Neuronal stem cell (in vitro differentiated cells): ENCODE data around the gene DENND1B.

Source experiments
- DNase-seq: peaks from one replicate; pipeline ENCODE4 v3.0.0-alpha.2; 2013; ENCODE audit warnings: low spot score
- H2AFZ ChIP-seq: one replicate; pipeline ENCODE4 v1.6.1; 2013; ENCODE audit warnings: mild to moderate bottlenecking, low read length, inconsistent platforms
- H2AK5ac ChIP-seq: 2 replicates; pipeline ENCODE4 v1.6.1; 2013; ENCODE audit warnings: low read depth, mild to moderate bottlenecking, inconsistent platforms, low read length, moderate library complexity, mixed read lengths
- H2BK120ac ChIP-seq: 2 replicates; pipeline ENCODE4 v1.6.1; 2013; ENCODE audit warnings: low read depth, mild to moderate bottlenecking, inconsistent platforms, low read length, moderate library complexity, mixed read lengths
- H2BK12ac ChIP-seq: one replicate; pipeline ENCODE4 v1.6.1; 2013; ENCODE audit warnings: low read length, inconsistent platforms
- H2BK15ac ChIP-seq: 2 replicates; pipeline ENCODE4 v1.6.1; 2013; ENCODE audit warnings: mild to moderate bottlenecking, low read length, inconsistent platforms, mixed read lengths
- H2BK5ac ChIP-seq: one replicate; pipeline ENCODE4 v1.6.1; 2013; ENCODE audit warnings: inconsistent platforms, mild to moderate bottlenecking, low read length, moderate library complexity
- H3K14ac ChIP-seq: one replicate; pipeline ENCODE4 v1.6.1; 2013; ENCODE audit warnings: low read length, inconsistent platforms
- H3K18ac ChIP-seq: 2 replicates; pipeline ENCODE4 v1.6.1; 2013; ENCODE audit warnings: low read length, inconsistent platforms
- H3K23ac ChIP-seq: 2 replicates; pipeline ENCODE4 v1.6.1; 2013; ENCODE audit warnings: low read depth, mild to moderate bottlenecking, mixed read lengths, low read length, inconsistent platforms; ENCODE audit not compliant: poor library complexity
- H3K27ac ChIP-seq: replicated peaks from 3 replicates; pipeline ENCODE4 v1.5.1; 2013; ENCODE audit warnings: low read length, inconsistent platforms
- H3K27me3 ChIP-seq, 3 experiments: 2 replicates each; pipeline ENCODE4 v1.6.1; 2013; ENCODE audit warnings: low read length in 3 of 3, mild to moderate bottlenecking in 2 of 3, inconsistent platforms in 1 of 3, low read depth in 1 of 3, mixed read lengths in 1 of 3, moderate library complexity in 1 of 3; ENCODE audit not compliant: control insufficient read depth in 3 of 3, insufficient read depth in 3 of 3
- H3K36me3 ChIP-seq, 2 donors: replicated peaks in 1 of 2; 2 replicates each; pipeline ENCODE4 v1.6.1; 2013; ENCODE audit warnings: low read length in 2 of 2; ENCODE audit not compliant: control insufficient read depth in 2 of 2, insufficient read depth in 2 of 2
- H3K4ac ChIP-seq: 2 replicates; pipeline ENCODE4 v1.6.1; 2013; ENCODE audit warnings: inconsistent platforms, mild to moderate bottlenecking, low read length, moderate library complexity
- H3K4me1 ChIP-seq, 2 donors: 1 replicate in 1 of 2; 2 replicates in 1 of 2; pipeline ENCODE4 v1.6.1; 2013; ENCODE audit warnings: low read length in 2 of 2, low read depth in 1 of 2; ENCODE audit not compliant: control insufficient read depth in 2 of 2, insufficient read depth in 1 of 2
- H3K4me2 ChIP-seq: one replicate; pipeline ENCODE4 v1.6.1; 2013; ENCODE audit warnings: mild to moderate bottlenecking, low read length, inconsistent platforms; ENCODE audit not compliant: insufficient read depth, poor library complexity, severe bottlenecking
- H3K4me3 ChIP-seq, 2 donors: 2 replicates each; pipeline ENCODE4 v1.5.1; 2013; ENCODE audit warnings: low read length in 2 of 2, mild to moderate bottlenecking in 2 of 2, inconsistent platforms in 1 of 2, moderate library complexity in 1 of 2
- H3K79me1 ChIP-seq: one replicate; pipeline ENCODE4 v1.6.1; 2013; ENCODE audit warnings: low read depth, mild to moderate bottlenecking, inconsistent platforms, low read length, moderate library complexity
- H3K9ac ChIP-seq: one replicate; pipeline ENCODE4 v1.6.1; 2013; ENCODE audit warnings: mild to moderate bottlenecking, low read depth, low read length, inconsistent platforms; ENCODE audit not compliant: poor library complexity
- H3K9me3 ChIP-seq, 2 donors: replicated peaks in 1 of 2; 2 replicates each; pipeline versions ENCODE3 to v1.6.1; 2013; ENCODE audit warnings: low read length in 2 of 2, mild to moderate bottlenecking in 2 of 2, inconsistent platforms in 1 of 2, low read depth in 1 of 2, mixed read lengths in 1 of 2, moderate library complexity in 1 of 2; ENCODE audit not compliant: control insufficient read depth in 2 of 2, insufficient read depth in 1 of 2
- H4K8ac ChIP-seq: one replicate; pipeline ENCODE4 v1.6.1; 2013; ENCODE audit warnings: low read depth, mild to moderate bottlenecking, inconsistent platforms, low read length, moderate library complexity
- H4K91ac ChIP-seq: one replicate; pipeline ENCODE4 v1.6.1; 2013; ENCODE audit warnings: low read length, low read depth, mild to moderate bottlenecking, inconsistent platforms; ENCODE audit not compliant: poor library complexity
- WGBS, 2 donors: extraction: QIAGEN DNeasy Blood & Tissue Kit; methylation state at CpG; one replicate each; pipeline ENCODE4 v1.1.7; 2013; ENCODE audit warnings: missing lambda C conversion rate in 2 of 2, mixed read lengths in 1 of 2; ENCODE audit not compliant: insufficient read length in 2 of 2, insufficient replicate concordance in 1 of 2; ENCODE audit errors: extremely low coverage in 2 of 2; 5-methylcytosine and 5-hydroxymethylcytosine counted together

DENND1B gene

GRCh38 chr1:197621761-197622160 is 153.5 kb downstream of the DENND1B start:
- H2AK5ac ChIP-seq: no peak overlapping the region
- H2BK120ac ChIP-seq: no peak overlapping the region
- no peak overlapping the region for H2BK12ac ChIP-seq

GRCh38 chr1:197620714-197621163 is 154.5 kb downstream of the DENND1B start:
- no peak overlapping the region for H2AK5ac ChIP-seq
- no peak for DNase-seq
- WGBS, 2 donors: no CpG with 5 or more reads among the region's 5 CpGs
- H2BK120ac ChIP-seq: no peak overlapping the region
- H2AFZ ChIP-seq: no peak overlapping the region
- H2BK12ac ChIP-seq: no peak overlapping the region
- no peaks in the 10 kb centered on the region for H3K79me1 ChIP-seq
- no peak overlapping the region for H4K91ac ChIP-seq
- H2BK15ac ChIP-seq: no peak overlapping the region
- no peaks in the 10 kb centered on the region for H3K9me3 ChIP-seq
- no peaks in the 10 kb centered on the region for H3K27me3 ChIP-seq
- no peak overlapping the region for H3K18ac ChIP-seq
- H3K4me2 ChIP-seq: no peak overlapping the region
- H3K4ac ChIP-seq: no peak overlapping the region
- H3K4me1 ChIP-seq: peaks cover 0 to 2% of the 10 kb centered on the region in 2 donors
- H3K27ac ChIP-seq: no peak overlapping the region
- H2BK5ac ChIP-seq: no peak overlapping the region
- H3K23ac ChIP-seq: no peak overlapping the region
- H3K9ac ChIP-seq: no peak overlapping the region
- no peaks in the 10 kb centered on the region for H3K36me3 ChIP-seq
- H3K4me3 ChIP-seq: no peak overlapping the region
- no peak overlapping the region for H4K8ac ChIP-seq
- no peak overlapping the region for H3K14ac ChIP-seq

More at GRCh38 chr1:197621761-197622160, 153.5 kb downstream of the DENND1B start:
- H3K23ac ChIP-seq: no peak overlapping the region
- H2AFZ ChIP-seq: no peak overlapping the region
- H3K27ac ChIP-seq: no peak overlapping the region
- H3K14ac ChIP-seq: no peak overlapping the region
- no peak overlapping the region for H4K91ac ChIP-seq
- no peak overlapping the region for H3K4me2 ChIP-seq
- no peak overlapping the region for H4K8ac ChIP-seq
- no peaks in the 10 kb centered on the region for H3K27me3 ChIP-seq
- no peaks in the 10 kb centered on the region for H3K9me3 ChIP-seq
- no peak overlapping the region for H3K4ac ChIP-seq
- H3K18ac ChIP-seq: no peak overlapping the region
- H2BK15ac ChIP-seq: no peak overlapping the region
- no peaks in the 10 kb centered on the region for H3K79me1 ChIP-seq
- H2BK5ac ChIP-seq: no peak overlapping the region
- DNase-seq: no peak
- H3K9ac ChIP-seq: no peak overlapping the region
- H3K4me3 ChIP-seq: no peak overlapping the region
- no peaks in the 10 kb centered on the region for H3K36me3 ChIP-seq
- H3K4me1 ChIP-seq: peaks cover 0 to 2% of the 10 kb centered on the region in 2 donors

- no peak overlapping the region for H4K8ac ChIP-seq
- no peak overlapping the region for H2BK15ac ChIP-seq
- no peaks in the 10 kb centered on the region for H3K79me1 ChIP-seq
- H3K14ac ChIP-seq: no peak overlapping the region
- no peaks in the 10 kb centered on the region for H3K9me3 ChIP-seq
- no peak overlapping the region for H4K91ac ChIP-seq
- H3K18ac ChIP-seq: no peak overlapping the region
- no peak overlapping the region for H3K23ac ChIP-seq
- no peak overlapping the region for H2BK120ac ChIP-seq
- H2AK5ac ChIP-seq: no peak overlapping the region
- H3K27ac ChIP-seq: no peak overlapping the region
- DNase-seq: no peak
- no peak overlapping the region for H2AFZ ChIP-seq
- no peak overlapping the region for H3K9ac ChIP-seq
- H3K4ac ChIP-seq: no peak overlapping the region
- peaks cover 0 to 2% of the 10 kb centered on the region in 2 donors for H3K4me1 ChIP-seq
- H3K36me3 ChIP-seq: no peaks in the 10 kb centered on the region
- no peak overlapping the region for H3K4me3 ChIP-seq
- no peak overlapping the region for H3K4me2 ChIP-seq
- H2BK5ac ChIP-seq: no peak overlapping the region
- H2BK12ac ChIP-seq: no peak overlapping the region
- no CpG with 5 or more reads among the region's 2 CpGs for WGBS, 2 donors
- H3K27me3 ChIP-seq: no peaks in the 10 kb centered on the region
Observed at GRCh38 chr1:197619008-197619640, 156.2 kb downstream of the DENND1B start.

GRCh38 chr1:197618061-197618460 is 157.2 kb downstream of the DENND1B start:
- no peak overlapping the region for H3K9ac ChIP-seq
- no peak overlapping the region for H3K23ac ChIP-seq
- no peaks in the 10 kb centered on the region for H3K79me1 ChIP-seq
- H3K4ac ChIP-seq: no peak overlapping the region
- H2BK15ac ChIP-seq: no peak overlapping the region
- H3K4me1 ChIP-seq: peaks cover 0 to 2% of the 10 kb centered on the region in 2 donors
- no peak overlapping the region for H4K91ac ChIP-seq
- H2AFZ ChIP-seq: no peak overlapping the region
- H2AK5ac ChIP-seq: no peak overlapping the region
- no peak overlapping the region for H3K14ac ChIP-seq
- no peak overlapping the region for H2BK5ac ChIP-seq
- no peak overlapping the region for H3K4me2 ChIP-seq
- H4K8ac ChIP-seq: no peak overlapping the region
- no peaks in the 10 kb centered on the region for H3K27me3 ChIP-seq
- no peak overlapping the region for H3K4me3 ChIP-seq
- no peaks in the 10 kb centered on the region for H3K9me3 ChIP-seq
- no peak overlapping the region for H2BK12ac ChIP-seq
- H3K27ac ChIP-seq: no peak overlapping the region
- no peaks in the 10 kb centered on the region for H3K36me3 ChIP-seq
- no CpG with 5 or more reads among the region's 3 CpGs for WGBS, 2 donors
- H2BK120ac ChIP-seq: no peak overlapping the region
- no peak for DNase-seq
- H3K18ac ChIP-seq: no peak overlapping the region
